ENCODE data around the gene FERMT3. TPM values are rescaled to one million over a fixed set of nuclear protein-coding genes. Genes with fewer than 3 reads are reported as not detected.
A peak's percentile ranks its signal among the peaks of the same experiment; 100 is the strongest.

The FERMT3 gene
- polyA plus RNA-seq, 3 donors, result 289 to 421 (median 310) TPM

GRCh38 chr11:64165481-64165841 is 41.1 kb upstream of the FERMT3 start:
- H3K79me2 ChIP-seq (ENCODE audit: insufficient read depth, low read length), result no peaks in the 10 kb centered on the region
- Mint-ChIP-seq H3K27me3 (ENCODE audit: low read depth in 3 of 3) (peaks cover 4 to 13% (median 12%) of the 10 kb centered on the region in 3 donors), H3K9me3 (peaks cover 0 to 2% (median 0%) of the 10 kb centered on the region in 7 donors), H3K36me3 (peaks cover 0 to 2% of the 10 kb centered on the region in 2 donors), H3K4me3 (peak overlapping the region; percentile 68 to 85), H3K27ac (no peak overlapping the region), H3K4me1 (peaks cover 13% of the 10 kb centered on the region)
- DNase-seq, result no peak
- TF ChIP-seq CTCF (IDR thresholded peaks at IDR 0.05), result no peak
- no peaks in the 10 kb centered on the region for H3K36me3 ChIP-seq (replicated peaks in 1 of 2; ENCODE audit: control insufficient read depth in 1 of 2, insufficient read depth in 2 of 2, low read length in 2 of 2)
- peak overlapping the region; percentile 87 for H3K4me2 ChIP-seq (replicated peaks; ENCODE audit: extremely low read depth, low read length, poor library complexity, severe bottlenecking)
- H2AFZ ChIP-seq (ENCODE audit: insufficient read depth, low read depth, low read length, poor library complexity, severe bottlenecking), result peak overlapping the region; percentile 95
- H3K27me3 ChIP-seq (ENCODE audit: control insufficient read depth in 2 of 2, insufficient read depth in 2 of 2, low read length in 2 of 2), result no peaks in the 10 kb centered on the region
- H3K9ac ChIP-seq (ENCODE audit: insufficient read depth, low read length, poor library complexity, severe bottlenecking), result peak overlapping the region; percentile 62
- no peaks in the 10 kb centered on the region for H3K9me3 ChIP-seq (replicated peaks in 1 of 2; ENCODE audit: control insufficient read depth in 1 of 2, insufficient read depth in 1 of 2, low read length in 2 of 2)
- intact Hi-C loops (cut with micrococcal nuclease), result no loop called here
- H3K4me1 ChIP-seq (ENCODE audit: control insufficient read depth in 1 of 2, insufficient read depth in 2 of 2, low read length in 2 of 2), result peaks cover 13 to 22% of the 10 kb centered on the region in 2 donors
- no peaks in the 10 kb centered on the region for H4K20me1 ChIP-seq (ENCODE audit: insufficient read depth, low read length)
- H3K27ac ChIP-seq (ENCODE audit: low read depth in 1 of 2, low read length in 2 of 2), result no peak overlapping the region
- WGBS (ENCODE audit: insufficient coverage), result 1% methylated on average over 32 of the region's 32 CpGs
- H3K4me3 ChIP-seq (replicated peaks in 1 of 3; ENCODE audit: low read depth in 2 of 3, low read length in 3 of 3), result peak overlapping the region; percentile 40 to 80 (median 73)

GRCh38 chr11:64165842-64166635 is 40.5 kb upstream of the FERMT3 start, which contains the start of gene MACROD1:
Gene MACROD1 (minus strand): TSS chr11:64166113. CDS start chr11:64165994, 119 bp downstream.
- no peak for TF ChIP-seq CTCF (IDR thresholded peaks at IDR 0.05)
- peak within 1 kb of the TSS; percentile 62 for H3K9ac ChIP-seq (ENCODE audit: insufficient read depth, low read length, poor library complexity, severe bottlenecking)
- H3K36me3 Mint-ChIP-seq, result peaks cover 0 to 1% of the 10 kb centered on the region in 2 donors
- DNase-seq, result peak; percentile 49 to 57 (median 56)
- peak within 1 kb of the TSS; percentile 95 for H2AFZ ChIP-seq (ENCODE audit: insufficient read depth, low read depth, low read length, poor library complexity, severe bottlenecking)
- no peaks in the 10 kb centered on the region for H3K36me3 ChIP-seq (replicated peaks in 1 of 2; ENCODE audit: control insufficient read depth in 1 of 2, insufficient read depth in 2 of 2, low read length in 2 of 2)
- H3K27me3 ChIP-seq (ENCODE audit: control insufficient read depth in 2 of 2, insufficient read depth in 2 of 2, low read length in 2 of 2), result no peaks in the 10 kb centered on the region
- peaks cover 4 to 12% (median 11%) of the 10 kb centered on the region in 3 donors for H3K27me3 Mint-ChIP-seq (ENCODE audit: low read depth in 3 of 3)
- H3K4me1 Mint-ChIP-seq, result peaks cover 13% of the 10 kb centered on the region
- peaks cover 0 to under 1% (median 0%) of the 10 kb centered on the region in 7 donors for H3K9me3 Mint-ChIP-seq
- H3K27ac Mint-ChIP-seq, result peak within 1 kb of the TSS in 1 of 7 donors; percentile 19
- H3K79me2 ChIP-seq (ENCODE audit: insufficient read depth, low read length), result no peaks in the 10 kb centered on the region
- H3K4me3 Mint-ChIP-seq, result peak within 1 kb of the TSS; percentile 86 to 93
- no peaks in the 10 kb centered on the region for H3K9me3 ChIP-seq (replicated peaks in 1 of 2; ENCODE audit: control insufficient read depth in 1 of 2, insufficient read depth in 1 of 2, low read length in 2 of 2)
- H3K4me3 ChIP-seq (replicated peaks in 1 of 3; ENCODE audit: low read depth in 2 of 3, low read length in 3 of 3), result peak within 1 kb of the TSS; percentile 52 to 80 (median 73)
- H4K20me1 ChIP-seq (ENCODE audit: insufficient read depth, low read length), result no peaks in the 10 kb centered on the region
- intact Hi-C loops (cut with micrococcal nuclease), result no loop called here
- under 1% methylated on average over 91 of the region's 92 CpGs for WGBS (ENCODE audit: insufficient coverage)
- H3K4me1 ChIP-seq (ENCODE audit: control insufficient read depth in 1 of 2, insufficient read depth in 2 of 2, low read length in 2 of 2), result peaks cover 13 to 22% of the 10 kb centered on the region in 2 donors
- H3K4me2 ChIP-seq (replicated peaks; ENCODE audit: extremely low read depth, low read length, poor library complexity, severe bottlenecking), result peak within 1 kb of the TSS; percentile 87
- H3K27ac ChIP-seq (ENCODE audit: low read depth in 1 of 2, low read length in 2 of 2), result no peak within 1 kb of the TSS

All from CD14-positive monocyte (primary cell).